Measurements from ENCODE around the gene DDRGK1. TPM values are rescaled to one million over a fixed set of nuclear protein-coding genes. Genes with fewer than 3 reads are reported as not detected.

DDRGK1 gene
- total RNA-seq, 1 donor: 26.8 TPM

GRCh38 chr20:3164043-3164762 is 40.3 kb downstream of the DDRGK1 start:
- Histone ChIP-seq H3K79me2 (ENCODE audit: insufficient read depth, low read length) (peaks cover 8% of the 10 kb centered on the region), H3K9me3 (ENCODE audit: low read depth, low read length) (no peaks in the 10 kb centered on the region), H3K4me1 (ENCODE audit: insufficient read depth, low read length) (no peaks in the 10 kb centered on the region), H3K36me3 (ENCODE audit: insufficient read depth, low read length) (no peaks in the 10 kb centered on the region), H4K20me1 (ENCODE audit: insufficient read depth, low read length) (peaks cover 4% of the 10 kb centered on the region), H3K4me3 (ENCODE audit: insufficient read depth, low read length) (no peak overlapping the region), H3K27me3 (ENCODE audit: insufficient read depth, low read length) (no peaks in the 10 kb centered on the region), H3K27ac (ENCODE audit: low read depth, low read length) (no peak overlapping the region), H3K4me2 (ENCODE audit: insufficient read depth, low read length) (no peak overlapping the region), H2AFZ (ENCODE audit: low read length) (no peak overlapping the region)
- peak; percentile 68 for DNase-seq (ENCODE audit: insufficient read length, low spot score, missing footprints)
- TF ChIP-seq, protein P1, sequence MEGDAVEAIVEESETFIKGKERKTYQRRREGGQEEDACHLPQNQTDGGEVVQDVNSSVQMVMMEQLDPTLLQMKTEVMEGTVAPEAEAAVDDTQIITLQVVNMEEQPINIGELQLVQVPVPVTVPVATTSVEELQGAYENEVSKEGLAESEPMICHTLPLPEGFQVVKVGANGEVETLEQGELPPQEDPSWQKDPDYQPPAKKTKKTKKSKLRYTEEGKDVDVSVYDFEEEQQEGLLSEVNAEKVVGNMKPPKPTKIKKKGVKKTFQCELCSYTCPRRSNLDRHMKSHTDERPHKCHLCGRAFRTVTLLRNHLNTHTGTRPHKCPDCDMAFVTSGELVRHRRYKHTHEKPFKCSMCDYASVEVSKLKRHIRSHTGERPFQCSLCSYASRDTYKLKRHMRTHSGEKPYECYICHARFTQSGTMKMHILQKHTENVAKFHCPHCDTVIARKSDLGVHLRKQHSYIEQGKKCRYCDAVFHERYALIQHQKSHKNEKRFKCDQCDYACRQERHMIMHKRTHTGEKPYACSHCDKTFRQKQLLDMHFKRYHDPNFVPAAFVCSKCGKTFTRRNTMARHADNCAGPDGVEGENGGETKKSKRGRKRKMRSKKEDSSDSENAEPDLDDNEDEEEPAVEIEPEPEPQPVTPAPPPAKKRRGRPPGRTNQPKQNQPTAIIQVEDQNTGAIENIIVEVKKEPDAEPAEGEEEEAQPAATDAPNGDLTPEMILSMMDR (IDR thresholded peaks at IDR 0.05; ENCODE audit: extremely low read depth, low read depth, low read length): no peak

GRCh38 chr20:3163099-3164042 is 41.1 kb downstream of the DDRGK1 start:
- Histone ChIP-seq H3K4me2 (ENCODE audit: insufficient read depth, low read length) (no peak overlapping the region), H3K4me3 (ENCODE audit: insufficient read depth, low read length) (no peak overlapping the region), H3K27me3 (ENCODE audit: insufficient read depth, low read length) (no peaks in the 10 kb centered on the region), H3K4me1 (ENCODE audit: insufficient read depth, low read length) (peaks cover 6% of the 10 kb centered on the region), H3K36me3 (ENCODE audit: insufficient read depth, low read length) (no peaks in the 10 kb centered on the region), H3K27ac (ENCODE audit: low read depth, low read length) (no peak overlapping the region), H3K9me3 (ENCODE audit: low read depth, low read length) (no peaks in the 10 kb centered on the region), H4K20me1 (ENCODE audit: insufficient read depth, low read length) (peaks cover 11% of the 10 kb centered on the region), H3K79me2 (ENCODE audit: insufficient read depth, low read length) (peaks cover 16% of the 10 kb centered on the region), H2AFZ (ENCODE audit: low read length) (no peak overlapping the region)
- DNase-seq (ENCODE audit: insufficient read length, low spot score, missing footprints): peak; percentile 89
- TF ChIP-seq, protein P1 (IDR thresholded peaks at IDR 0.05; ENCODE audit: extremely low read depth, low read depth, low read length): no peak

- no peak overlapping the region for H3K4me3 ChIP-seq (ENCODE audit: insufficient read depth, low read length)
- H2AFZ ChIP-seq (ENCODE audit: low read length): no peak overlapping the region
- TF ChIP-seq, protein P1 (IDR thresholded peaks at IDR 0.05; ENCODE audit: extremely low read depth, low read depth, low read length): no peak
- H4K20me1 ChIP-seq (ENCODE audit: insufficient read depth, low read length): peaks cover 22% of the 10 kb centered on the region
- H3K27ac ChIP-seq (ENCODE audit: low read depth, low read length): no peak overlapping the region
- H3K36me3 ChIP-seq (ENCODE audit: insufficient read depth, low read length): no peaks in the 10 kb centered on the region
- no peaks in the 10 kb centered on the region for H3K27me3 ChIP-seq (ENCODE audit: insufficient read depth, low read length)
- DNase-seq (ENCODE audit: insufficient read length, low spot score, missing footprints): peak; percentile 74
- no peak overlapping the region for H3K4me2 ChIP-seq (ENCODE audit: insufficient read depth, low read length)
- peaks cover 18% of the 10 kb centered on the region for H3K4me1 ChIP-seq (ENCODE audit: insufficient read depth, low read length)
- no peaks in the 10 kb centered on the region for H3K9me3 ChIP-seq (ENCODE audit: low read depth, low read length)
- H3K79me2 ChIP-seq (ENCODE audit: insufficient read depth, low read length): peaks cover 28% of the 10 kb centered on the region
These were observed 42.3 kb downstream of the DDRGK1 start for GRCh38 chr20:3162080-3162611.
